ENCODE results near the gene METTL27.

DNA sequence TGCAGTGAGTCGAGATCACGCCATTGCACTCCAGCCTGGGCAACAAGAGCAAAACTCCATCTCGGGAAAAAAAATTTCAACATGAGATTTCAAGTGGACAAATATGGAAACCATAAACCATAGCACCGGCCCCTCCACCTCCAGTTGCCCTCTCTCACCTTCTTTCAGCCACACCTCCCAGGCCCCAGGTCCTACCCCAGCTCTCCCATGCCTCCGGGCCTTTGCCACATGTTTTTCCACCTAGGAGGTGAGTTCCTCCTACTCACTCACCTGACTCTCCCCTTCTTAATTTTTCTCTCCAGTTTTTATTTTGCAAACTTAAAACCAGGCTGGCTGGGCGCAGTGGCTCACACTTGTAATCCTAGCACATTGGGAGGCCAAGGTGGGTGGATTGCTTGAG is 25.2 kb downstream of the METTL27 start:
- no peak for TF ChIP-seq POLR2A (IDR thresholded peaks at IDR 0.05)
- TF ChIP-seq, protein P1, sequence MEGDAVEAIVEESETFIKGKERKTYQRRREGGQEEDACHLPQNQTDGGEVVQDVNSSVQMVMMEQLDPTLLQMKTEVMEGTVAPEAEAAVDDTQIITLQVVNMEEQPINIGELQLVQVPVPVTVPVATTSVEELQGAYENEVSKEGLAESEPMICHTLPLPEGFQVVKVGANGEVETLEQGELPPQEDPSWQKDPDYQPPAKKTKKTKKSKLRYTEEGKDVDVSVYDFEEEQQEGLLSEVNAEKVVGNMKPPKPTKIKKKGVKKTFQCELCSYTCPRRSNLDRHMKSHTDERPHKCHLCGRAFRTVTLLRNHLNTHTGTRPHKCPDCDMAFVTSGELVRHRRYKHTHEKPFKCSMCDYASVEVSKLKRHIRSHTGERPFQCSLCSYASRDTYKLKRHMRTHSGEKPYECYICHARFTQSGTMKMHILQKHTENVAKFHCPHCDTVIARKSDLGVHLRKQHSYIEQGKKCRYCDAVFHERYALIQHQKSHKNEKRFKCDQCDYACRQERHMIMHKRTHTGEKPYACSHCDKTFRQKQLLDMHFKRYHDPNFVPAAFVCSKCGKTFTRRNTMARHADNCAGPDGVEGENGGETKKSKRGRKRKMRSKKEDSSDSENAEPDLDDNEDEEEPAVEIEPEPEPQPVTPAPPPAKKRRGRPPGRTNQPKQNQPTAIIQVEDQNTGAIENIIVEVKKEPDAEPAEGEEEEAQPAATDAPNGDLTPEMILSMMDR (IDR thresholded peaks at IDR 0.05) = no peak

Data from lower leg skin (tissue), 3 donors.